GM21447 (cell line): ENCODE results near the gene KCNJ8.

Source experiments
- ATAC-seq: cut with Tn5 transposase; IDR thresholded peaks from one replicate; pipeline ENCODE4 v1.9.1; 2021; ENCODE audit not compliant: unreplicated experiment

Gene KCNJ8

DNA sequence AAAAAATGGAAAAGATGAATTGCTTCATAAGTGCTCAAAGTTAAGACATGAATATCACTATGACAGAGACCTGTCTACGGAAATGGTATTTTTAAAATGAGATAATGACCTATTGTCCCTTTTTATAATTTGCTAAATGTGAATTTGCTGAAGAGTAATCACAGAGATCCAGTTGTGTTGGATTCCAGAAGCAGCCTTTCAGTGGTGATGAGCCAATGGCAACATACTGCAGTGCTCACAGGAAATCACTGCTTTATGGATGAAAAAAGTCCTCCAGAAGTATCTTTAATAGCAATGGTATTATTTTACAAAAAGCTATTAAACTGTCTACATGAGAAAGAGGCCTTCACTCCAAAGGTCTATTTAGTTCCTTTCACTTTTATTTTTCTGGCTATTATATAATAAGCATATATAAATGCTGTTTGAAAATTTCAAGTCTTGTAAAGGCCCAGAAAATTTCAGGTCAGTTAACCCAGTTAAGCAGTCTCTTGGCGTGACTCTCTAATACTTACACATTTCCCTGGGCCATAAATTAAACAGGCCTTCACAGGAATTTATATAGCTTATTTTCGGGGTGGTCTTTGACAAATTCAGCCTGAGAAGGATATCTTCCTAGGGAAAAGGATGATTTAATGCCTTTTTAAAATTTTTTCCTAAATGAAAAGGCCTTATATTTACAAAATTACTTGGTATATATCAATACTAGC lies 55.4 kb downstream of the KCNJ8 start:
- no peak for ATAC-seq

DNA sequence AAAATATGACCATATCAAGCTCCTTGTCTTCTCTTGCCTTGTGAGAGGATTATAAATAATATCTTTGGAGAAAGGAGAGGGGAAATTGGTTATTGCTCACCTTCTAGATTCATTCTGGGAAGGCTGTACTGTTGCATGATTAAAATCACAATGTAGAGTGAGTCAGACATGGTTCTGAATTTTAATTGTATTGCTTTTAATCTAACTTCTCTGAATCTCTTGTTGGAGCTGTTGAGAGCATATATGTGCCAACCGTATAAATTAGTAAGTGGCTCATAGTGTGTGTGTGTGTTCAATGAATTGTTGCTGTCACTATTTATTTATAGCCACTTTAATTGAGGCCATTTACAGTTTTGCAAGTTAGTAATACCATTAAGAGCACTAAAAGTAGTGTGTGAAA lies 56.1 kb downstream of the KCNJ8 start:
- ATAC-seq, result no peak

GRCh38 chr12:21717767-21718166 lies 56.7 kb downstream of the KCNJ8 start:
- no peak for ATAC-seq

DNA sequence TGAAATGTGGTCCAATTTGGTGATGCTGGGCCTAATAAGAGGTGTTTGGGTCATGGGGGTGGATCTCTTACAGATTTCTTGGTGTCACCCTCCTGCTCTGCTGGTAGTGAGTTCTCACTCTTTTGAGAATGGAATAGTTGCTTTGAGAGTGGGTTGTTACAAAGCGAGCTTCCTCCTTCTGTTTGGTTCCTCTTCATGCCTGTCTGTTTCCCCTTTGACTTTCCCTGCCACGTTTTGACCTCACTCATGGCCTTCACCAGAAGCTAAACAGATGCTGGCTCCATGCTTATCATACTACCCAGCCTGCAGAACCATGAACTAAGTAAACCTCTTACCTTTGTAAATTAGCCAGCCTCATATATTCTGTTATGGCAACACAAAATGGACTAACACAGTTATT lies 59.1 kb downstream of the KCNJ8 start:
- no peak for ATAC-seq
